Keratinocyte (primary cell): ENCODE results near the gene SPRED3.

ENCODE experiments used
- CTCF ChIP-seq, 3 experiments: IDR thresholded peaks in 1 of 3; conservative IDR thresholded peaks in 1 of 3; optimal IDR thresholded peaks in 1 of 3; 2 replicates in 2 of 3; 3 replicates in 1 of 3; pipeline versions ENCODE3 to v1.5.1; 2011; ENCODE audit warnings: low read length in 3 of 3, mild to moderate bottlenecking in 3 of 3, moderate library complexity in 2 of 3, control low read depth in 1 of 3, inconsistent platforms in 1 of 3; ENCODE audit not compliant: insufficient read depth in 2 of 3; ENCODE audit errors: extremely low read depth in 1 of 3
- EZH2 ChIP-seq: IDR thresholded peaks from one replicate; pipeline ENCODE4 v1.6.1; 2012; ENCODE audit warnings: inconsistent platforms, mild to moderate bottlenecking, low read length, moderate library complexity

- no peak for TF ChIP-seq CTCF (optimal IDR thresholded peaks at IDR 0.05 in 1 of 3, IDR thresholded peaks at IDR 0.05 in 1 of 3, conservative IDR thresholded peaks at IDR 0.05 in 1 of 3; ENCODE audit: extremely low read depth in 1 of 3, insufficient read depth in 2 of 3, low read length in 3 of 3)
- no peak for TF ChIP-seq EZH2
Measured at GRCh38 chr19:38404858-38405257, 16.4 kb downstream of the SPRED3 start.
